Measurements from ENCODE around the gene ZNF76. TPM values are rescaled to one million over a fixed set of nuclear protein-coding genes. Genes with fewer than 3 reads are reported as not detected.

The ZNF76 gene
- total and polyA plus RNA-seq, 2 of the 13 experiments (the other 11 are each of a cell fraction or from before 2014, with no cell fraction given): 13.2 to 26.4 TPM

- TF ChIP-seq MAX (IDR thresholded peaks at IDR 0.05) (peak; percentile 87), GLI4 (CRISPR knock-in tag; IDR thresholded peaks at IDR 0.05; ENCODE audit: borderline replicate concordance) (peak; percentile 93), ZNF704 (CRISPR knock-in tag; IDR thresholded peaks at IDR 0.05; ENCODE audit: borderline replicate concordance) (peak; percentile 95), TFAP4 (IDR thresholded peaks at IDR 0.05; ENCODE audit: borderline replicate concordance, low read depth) (peak; percentile 10; the same call in 1 of the 2 replicates), ZSCAN29 (CRISPR knock-in tag; conservative IDR thresholded peaks at IDR 0.05) (peak; percentile 96), ZNF687 (CRISPR knock-in tag; IDR thresholded peaks at IDR 0.05) (peak; percentile 98), ZNF543 (CRISPR knock-in tag; IDR thresholded peaks at IDR 0.05) (peak; percentile 51; the same call in 1 of the 2 replicates), ZNF510 (CRISPR knock-in tag; IDR thresholded peaks at IDR 0.05; ENCODE audit: low read depth) (0 out of 2 replicates have a peak, but pooled peaks have one; percentile 79), HMGA1 (CRISPR knock-in tag; conservative IDR thresholded peaks at IDR 0.05) (no peak), HOXA3 (CRISPR knock-in tag; IDR thresholded peaks at IDR 0.05) (peak; percentile 83), ARID5B (CRISPR knock-in tag; IDR thresholded peaks at IDR 0.05) (no peak)
- TF ChIP-seq, protein P1, sequence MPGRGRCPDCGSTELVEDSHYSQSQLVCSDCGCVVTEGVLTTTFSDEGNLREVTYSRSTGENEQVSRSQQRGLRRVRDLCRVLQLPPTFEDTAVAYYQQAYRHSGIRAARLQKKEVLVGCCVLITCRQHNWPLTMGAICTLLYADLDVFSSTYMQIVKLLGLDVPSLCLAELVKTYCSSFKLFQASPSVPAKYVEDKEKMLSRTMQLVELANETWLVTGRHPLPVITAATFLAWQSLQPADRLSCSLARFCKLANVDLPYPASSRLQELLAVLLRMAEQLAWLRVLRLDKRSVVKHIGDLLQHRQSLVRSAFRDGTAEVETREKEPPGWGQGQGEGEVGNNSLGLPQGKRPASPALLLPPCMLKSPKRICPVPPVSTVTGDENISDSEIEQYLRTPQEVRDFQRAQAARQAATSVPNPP (CRISPR knock-in tag; IDR thresholded peaks at IDR 0.05): no peak
These were observed 58.9 kb downstream of the ZNF76 start (continued) for GRCh38 chr6:35318196-35319171.
